HepG2 (cell line): Measurements from ENCODE around the gene SLBP. TPM values are rescaled to one million over a fixed set of nuclear protein-coding genes. Genes with fewer than 3 reads are reported as not detected.

Experiments
- ATAC-seq: fragments of 200-7000 bp; cut with Tn5 transposase; 3 replicates; pipeline ENCODE4 v1.9.1; 2020; ENCODE audit warnings: mild to moderate bottlenecking, moderate library complexity
- BruUV-seq: library from RNA; stranded (reverse); fragments of 400-500 nt; replicated peaks from 2 replicates; lab custom pipeline; 2021; lab: Mats Ljungman, UMichigan
- CTCF ChIA-PET: fragments of 300-600 bp; formaldehyde crosslinking; extraction: SDS; loops from one replicate; lab custom pipeline; 2021; ENCODE audit warnings: low total read pairs, inconsistent platforms, low intra/inter-chr PET ratio; lab: Yijun Ruan, JAX
- POLR2A ChIA-PET: fragments of 350-600 bp; sonication (Branson Sonifier 250); formaldehyde crosslinking; loops from one replicate; lab custom pipeline; 2020; ENCODE audit warnings: antibody characterized with exemption, inconsistent platforms; lab: Yijun Ruan, JAX
- DNase-seq: peaks from one replicate; pipeline ENCODE4 v3.0.0-alpha.2; 2015; ENCODE audit warnings: low spot score
- FAIRE-seq: peaks from 3 replicates; lab custom pipeline; 2011; peaks lifted over from hg19 to GRCh38; lab: Jason Lieb, UNC
- H2AFZ ChIP-seq: one replicate; pipeline ENCODE4 v1.6.1; 2011; ENCODE audit warnings: low read length, inconsistent platforms
- H3K27ac ChIP-seq: fragments of 300-600 bp; 3 replicates; pipeline ENCODE4 v1.8.0; 2011; ENCODE audit warnings: mixed run types, mild to moderate bottlenecking, mixed read lengths, low read length, inconsistent platforms; ENCODE audit not compliant: insufficient read depth; ENCODE audit errors: extremely low read length
- H3K27me3 ChIP-seq, 2 experiments: fragments of 200-600 bp in 1 of 2; 2 replicates in 1 of 2; 3 replicates in 1 of 2; pipeline versions ENCODE4 v1.6.0 to v1.8.0; 2011; ENCODE audit warnings: low read length in 2 of 2, mild to moderate bottlenecking in 2 of 2, moderate library complexity in 2 of 2, inconsistent platforms in 1 of 2; ENCODE audit not compliant: insufficient read depth in 2 of 2, control insufficient read depth in 1 of 2
- H3K36me3 ChIP-seq, 2 experiments: fragments of 200-600 bp in 1 of 2; replicated peaks in 1 of 2; 2 replicates in 1 of 2; 3 replicates in 1 of 2; pipeline versions ENCODE4 v1.5.1 to v1.8.0; 2011; ENCODE audit warnings: low read length in 2 of 2, inconsistent platforms in 1 of 2; ENCODE audit not compliant: insufficient read depth in 2 of 2, control insufficient read depth in 1 of 2
- H3K4me1 ChIP-seq: 2 replicates; pipeline ENCODE4 v1.5.1; 2012; ENCODE audit warnings: low read length, inconsistent platforms; ENCODE audit not compliant: insufficient read depth
- H3K4me2 ChIP-seq: 2 replicates; pipeline ENCODE4 v1.6.0; 2011; ENCODE audit warnings: low read depth, low read length, inconsistent platforms
- H3K4me3 ChIP-seq, 3 experiments: fragments of 200-600 bp in 1 of 3; sonication (generic), shearing (Covaris generic) in 1 of 3; replicated peaks in 1 of 3; 2 replicates each; pipeline ENCODE4 v1.5.1; 2011 to 2016; ENCODE audit warnings: low read length in 3 of 3, inconsistent platforms in 2 of 3, low read depth in 2 of 3, mild to moderate bottlenecking in 2 of 3, control low read depth in 1 of 3, mixed read lengths in 1 of 3; ENCODE audit not compliant: insufficient read depth in 1 of 3
- H3K79me2 ChIP-seq: one replicate; pipeline ENCODE4 v1.6.1; 2011; ENCODE audit warnings: low read length, inconsistent platforms; ENCODE audit not compliant: insufficient read depth
- H3K9ac ChIP-seq: 2 replicates; pipeline ENCODE4 v1.6.0; 2011; ENCODE audit warnings: mild to moderate bottlenecking, low read depth, low read length, inconsistent platforms; ENCODE audit not compliant: insufficient read depth
- H3K9me3 ChIP-seq: 2 replicates; pipeline ENCODE4 v1.5.1; 2012; ENCODE audit warnings: mild to moderate bottlenecking, low read length
- H4K20me1 ChIP-seq: 2 replicates; pipeline ENCODE4 v1.6.0; 2011; ENCODE audit warnings: inconsistent platforms, mild to moderate bottlenecking, low read length, moderate library complexity; ENCODE audit not compliant: insufficient read depth
- DR1 ChIP-seq: sonication (generic); formaldehyde crosslinking; IDR thresholded peaks from 2 replicates; pipeline ENCODE4 v1.8.0; 2021; ENCODE audit warnings: mild to moderate bottlenecking, missing genetic modification reagents, inconsistent platforms
- GFI1 ChIP-seq: sonication (generic); formaldehyde crosslinking; IDR thresholded peaks from 2 replicates; pipeline ENCODE4 v1.5.0; 2020; ENCODE audit warnings: missing genetic modification reagents, mild to moderate bottlenecking, borderline replicate concordance
- HOXA9 ChIP-seq: sonication (generic); formaldehyde crosslinking; IDR thresholded peaks from 2 replicates; pipeline ENCODE4 v1.8.1; 2022; ENCODE audit warnings: missing genetic modification reagents, mild to moderate bottlenecking, moderate library complexity, borderline replicate concordance
- NR2C2 ChIP-seq: sonication (generic); formaldehyde crosslinking; IDR thresholded peaks from 2 replicates; pipeline ENCODE4 v1.4.0; 2020; ENCODE audit warnings: missing genetic modification reagents, mild to moderate bottlenecking, moderate library complexity, borderline replicate concordance
- PHF5A ChIP-seq: IDR thresholded peaks from one replicate; pipeline ENCODE4 v1.6.1; 2018; ENCODE audit warnings: low read depth, missing genetic modification reagents; ENCODE audit not compliant: unreplicated experiment
- SIN3B ChIP-seq: fragments of 150-350 bp; IDR thresholded peaks from 2 replicates; pipeline ENCODE4 v1.6.1; 2014; ENCODE audit warnings: low read length
- TMF1 ChIP-seq: sonication (generic); formaldehyde crosslinking; IDR thresholded peaks from 2 replicates; pipeline ENCODE4 v1.8.1; 2022; ENCODE audit warnings: low read depth, missing genetic modification reagents
- YEATS4 ChIP-seq: sonication (generic); formaldehyde crosslinking; IDR thresholded peaks from 2 replicates; pipeline ENCODE4 v1.4.0; 2020; ENCODE audit warnings: missing genetic modification reagents, borderline replicate concordance
- ZNF24 ChIP-seq: fragments of 450-650 bp; IDR thresholded peaks from 2 replicates; pipeline ENCODE4 v1.6.1; 2017; ENCODE audit warnings: antibody characterized with exemption, mild to moderate bottlenecking
- ZNF253 ChIP-seq: sonication (generic); formaldehyde crosslinking; IDR thresholded peaks from 2 replicates; pipeline ENCODE4 v1.8.0; 2022; ENCODE audit warnings: mild to moderate bottlenecking, missing genetic modification reagents, borderline replicate concordance
- ZNF264 ChIP-seq: sonication (generic); formaldehyde crosslinking; IDR thresholded peaks from 2 replicates; pipeline ENCODE4 v1.4.0; 2020; ENCODE audit warnings: missing genetic modification reagents
- ZNF329 ChIP-seq: sonication (generic); formaldehyde crosslinking; IDR thresholded peaks from 2 replicates; pipeline ENCODE4 v1.9.0; 2021; ENCODE audit warnings: low read depth, mild to moderate bottlenecking, missing genetic modification reagents
- ZNF446 ChIP-seq: sonication (generic); formaldehyde crosslinking; IDR thresholded peaks from 2 replicates; pipeline ENCODE4 v1.5.0; 2020; ENCODE audit warnings: mild to moderate bottlenecking, missing genetic modification reagents
- ZNF672 ChIP-seq: sonication (generic); formaldehyde crosslinking; IDR thresholded peaks from 2 replicates; pipeline ENCODE4 v1.8.1; 2022; ENCODE audit warnings: missing genetic modification reagents
- ZNF773 ChIP-seq: sonication (generic); formaldehyde crosslinking; IDR thresholded peaks from 2 replicates; pipeline ENCODE4 v1.4.0; 2020; ENCODE audit warnings: missing genetic modification reagents, borderline replicate concordance
- WGBS: methylation state at CpG from one replicate; pipeline ENCODE4 v1.1.6; 2017; ENCODE audit warnings: low lambda C conversion rate; 5-methylcytosine and 5-hydroxymethylcytosine counted together
- in situ Hi-C: cut with HindIII; loops from 2 replicates; pipeline ENCODE4 v1.10.0; 2017; ENCODE audit warnings: low pct_unique_long_range_greater_than_20kb; ENCODE audit not compliant: extremely low pct_ligation_motif_present
- intact Hi-C: fragments of 100-400 bp; cut with micrococcal nuclease; formaldehyde crosslinking; loops from one replicate; pipeline ENCODE4 v1.10.0; 2022; ENCODE audit not compliant: unreplicated experiment
- polyA plus RNA-seq, 8 experiments: library from polyadenylated mRNA; depleted of rRNA in 3 of 8; stranded (reverse) in 7 of 8; unstranded in 1 of 8; fragments of >200 nt; fragmentation: Illumina TruSeq in 4 of 8; extraction: Trizol in 4 of 8; gene quantifications; 2 replicates each; pipeline versions ENCODE4 v1.2.1 to v1.2.3, GENCODE V29; 2011 to 2016; ENCODE audit warnings: low read depth in 4 of 8, missing spikeins in 1 of 8, mixed read lengths in 1 of 8; ENCODE audit not compliant: insufficient read depth in 1 of 8
- total RNA-seq, 5 experiments: library from RNA; depleted of rRNA; stranded (reverse); fragments of >200 nt; fragmentation: Illumina TruSeq; extraction: Trizol; gene quantifications; 2 replicates each; pipeline ENCODE4 v1.2.3, GENCODE V29; 2016; ENCODE audit warnings: low read depth in 1 of 5
- TF ChIP-seq, protein P1 (sequence below): sonication (generic); formaldehyde crosslinking; IDR thresholded peaks from 2 replicates; pipeline ENCODE4 v1.8.1; 2023; ENCODE audit warnings: mild to moderate bottlenecking, missing genetic modification reagents
- TF ChIP-seq, protein P2 (sequence below): IDR thresholded peaks from 2 replicates; pipeline ENCODE4 v1.6.1; 2016; ENCODE audit warnings: control low read depth

SLBP gene
- total and polyA plus RNA-seq, 2 of the 13 experiments (the other 11 are each of a cell fraction or from before 2014, with no cell fraction given), result 43.9 to 104 TPM

DNA sequence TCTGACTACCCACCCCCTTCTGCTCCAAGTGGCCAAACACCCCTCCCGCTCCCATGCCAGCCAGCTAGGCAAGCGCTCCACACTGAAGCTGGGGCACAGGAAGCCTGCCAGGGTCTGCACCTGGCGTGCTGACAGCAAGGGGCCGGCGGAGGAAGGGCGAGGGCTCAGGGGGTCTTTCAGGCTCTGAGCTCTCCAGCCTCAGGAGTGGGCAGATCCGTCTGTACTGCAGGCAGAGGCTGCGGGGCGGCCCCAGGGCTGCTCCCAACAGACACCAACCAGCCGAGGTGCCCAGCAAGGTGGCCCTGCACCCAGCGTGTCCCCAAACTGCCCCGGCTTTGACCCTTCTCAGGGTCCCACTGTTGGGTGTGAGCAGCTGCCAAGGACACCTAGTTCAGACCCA is 42.8 kb downstream of the SLBP start:
- Histone ChIP-seq H3K27me3 (peaks cover 0 to 1% of the 10 kb centered on the region in 2 experiments; a peak in 1 of 5 replicates), H3K4me3 (no peak overlapping the region), H4K20me1 (no peaks in the 10 kb centered on the region), H3K79me2 (no peaks in the 10 kb centered on the region), H3K4me2 (no peak overlapping the region), H3K9ac (no peak overlapping the region), H3K36me3 (no peaks in the 10 kb centered on the region), H2AFZ (no peak overlapping the region), H3K4me1 (no peaks in the 10 kb centered on the region), H3K9me3 (no peaks in the 10 kb centered on the region), H3K27ac (no peak overlapping the region)
- no peak for TF ChIP-seq YEATS4 (CRISPR knock-in tag)
- TF ChIP-seq DR1, result no peak
- TF ChIP-seq PHF5A (CRISPR knock-in tag), result no peak
- TF ChIP-seq ZNF672, result no peak
- TF ChIP-seq ZNF446 (CRISPR knock-in tag), result no peak
- no peak for TF ChIP-seq SIN3B
- no peak for TF ChIP-seq HOXA9 (CRISPR knock-in tag)
- TF ChIP-seq TMF1, result no peak
- TF ChIP-seq NR2C2, result no peak
- TF ChIP-seq, protein P1, sequence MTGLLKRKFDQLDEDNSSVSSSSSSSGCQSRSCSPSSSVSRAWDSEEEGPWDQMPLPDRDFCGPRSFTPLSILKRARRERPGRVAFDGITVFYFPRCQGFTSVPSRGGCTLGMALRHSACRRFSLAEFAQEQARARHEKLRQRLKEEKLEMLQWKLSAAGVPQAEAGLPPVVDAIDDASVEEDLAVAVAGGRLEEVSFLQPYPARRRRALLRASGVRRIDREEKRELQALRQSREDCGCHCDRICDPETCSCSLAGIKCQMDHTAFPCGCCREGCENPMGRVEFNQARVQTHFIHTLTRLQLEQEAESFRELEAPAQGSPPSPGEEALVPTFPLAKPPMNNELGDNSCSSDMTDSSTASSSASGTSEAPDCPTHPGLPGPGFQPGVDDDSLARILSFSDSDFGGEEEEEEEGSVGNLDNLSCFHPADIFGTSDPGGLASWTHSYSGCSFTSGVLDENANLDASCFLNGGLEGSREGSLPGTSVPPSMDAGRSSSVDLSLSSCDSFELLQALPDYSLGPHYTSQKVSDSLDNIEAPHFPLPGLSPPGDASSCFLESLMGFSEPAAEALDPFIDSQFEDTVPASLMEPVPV (CRISPR knock-in tag), result no peak
- no peak for TF ChIP-seq ZNF24
- no peak for TF ChIP-seq GFI1 (CRISPR knock-in tag)
- no peak for TF ChIP-seq ZNF253 (CRISPR knock-in tag)
- no peak for TF ChIP-seq ZNF773 (CRISPR knock-in tag)
- TF ChIP-seq ZNF264 (CRISPR knock-in tag), result no peak
- TF ChIP-seq, protein P2, sequence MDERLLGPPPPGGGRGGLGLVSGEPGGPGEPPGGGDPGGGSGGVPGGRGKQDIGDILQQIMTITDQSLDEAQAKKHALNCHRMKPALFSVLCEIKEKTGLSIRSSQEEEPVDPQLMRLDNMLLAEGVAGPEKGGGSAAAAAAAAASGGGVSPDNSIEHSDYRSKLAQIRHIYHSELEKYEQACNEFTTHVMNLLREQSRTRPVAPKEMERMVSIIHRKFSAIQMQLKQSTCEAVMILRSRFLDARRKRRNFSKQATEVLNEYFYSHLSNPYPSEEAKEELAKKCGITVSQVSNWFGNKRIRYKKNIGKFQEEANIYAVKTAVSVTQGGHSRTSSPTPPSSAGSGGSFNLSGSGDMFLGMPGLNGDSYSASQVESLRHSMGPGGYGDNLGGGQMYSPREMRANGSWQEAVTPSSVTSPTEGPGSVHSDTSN (CRISPR knock-in tag), result no peak
- no peak for TF ChIP-seq ZNF329 (CRISPR knock-in tag)
- POLR2A ChIA-PET, result no interaction called here
- in situ Hi-C loops, result no loop called here
- no TSS peak for BruUV-seq
- intact Hi-C loops, result no loop called here
- 50% methylated on average over 1 of the region's 12 CpGs for WGBS
- ATAC-seq (no peak), FAIRE-seq (no peak), DNase-seq (no peak)
- CTCF ChIA-PET, result no interaction called here
